NCI-H82 (cell line): ENCODE results near the gene DHX34.
"Not testable (repeated sequence)": the region's sequence is repeated elsewhere in the genome, so short reads cannot be mapped to it uniquely, and the experiment has no call there.

Source experiments
- DNase-seq: peaks from one replicate; lab custom pipeline; 2025; lab: John Stamatoyannopoulos, UW

DHX34 gene

GRCh38 chr19:47331490-47331889 is 17.6 kb upstream of the DHX34 start:
- DNase-seq, result no peak

- no peak for DNase-seq
These were observed 17.1 kb upstream of the DHX34 start, which contains the start of gene C5AR2 for GRCh38 chr19:47331931-47332547. Gene C5AR2, plus strand, starts transcription at chr19:47332175. Its CDS starts 8,625 bp downstream, at chr19:47340800.

GRCh38 chr19:47336765-47337718 is 12.1 kb upstream of the DHX34 start:
- not testable (repeated sequence) for DNase-seq

- DNase-seq, result no peak
These were observed 9.8 kb upstream of the DHX34 start for GRCh38 chr19:47339196-47339880.

- DNase-seq, result no peak
These were observed 8.5 kb upstream of the DHX34 start for GRCh38 chr19:47340477-47341208.

GRCh38 chr19:47341734-47342133 is 7.4 kb upstream of the DHX34 start:
- no peak for DNase-seq

- no peak for DNase-seq
These were observed 5.8 kb upstream of the DHX34 start for GRCh38 chr19:47343194-47343802.

GRCh38 chr19:47344425-47344824 is 4.7 kb upstream of the DHX34 start:
- DNase-seq, result no peak

- not testable (repeated sequence) for DNase-seq
These were observed 3.1 kb upstream of the DHX34 start for GRCh38 chr19:47346024-47346423.

GRCh38 chr19:47350630-47351029 is 1.5 kb downstream of the DHX34 start:
- no peak for DNase-seq

- DNase-seq, result peak; percentile 81
These were observed 2.4 kb downstream of the DHX34 start for GRCh38 chr19:47351548-47351947.

GRCh38 chr19:47352095-47352494 is 3.0 kb downstream of the DHX34 start:
- DNase-seq, result no peak

- DNase-seq, result no peak
These were observed 4.2 kb downstream of the DHX34 start for GRCh38 chr19:47353307-47353712.

- no peak for DNase-seq
These were observed 7.8 kb downstream of the DHX34 start for GRCh38 chr19:47356900-47357299.

GRCh38 chr19:47357788-47358680 is 8.9 kb downstream of the DHX34 start:
- peak; percentile 42 for DNase-seq

- DNase-seq, result peak; percentile 49
These were observed 9.8 kb downstream of the DHX34 start for GRCh38 chr19:47358936-47359335.

- no peak for DNase-seq
These were observed 13.2 kb downstream of the DHX34 start for GRCh38 chr19:47362321-47362720.

- peak; percentile 29 for DNase-seq
These were observed 14.8 kb downstream of the DHX34 start for GRCh38 chr19:47363758-47364531.

- DNase-seq, result not testable (repeated sequence)
These were observed 16.3 kb downstream of the DHX34 start for GRCh38 chr19:47365455-47365854.
